IMR-90 (cell line): Measurements from ENCODE around the gene NKRF. TPM values are rescaled to one million over a fixed set of nuclear protein-coding genes. Genes with fewer than 3 reads are reported as not detected.

Source experiments
- ATAC-seq: fragments of 200-7000 bp; cut with Tn5 transposase; 2 replicates; pipeline ENCODE4 v1.9.1; 2020; ENCODE audit warnings: low read depth, mild to moderate bottlenecking, moderate library complexity
- BruUV-seq: library from RNA; stranded (reverse); fragments of 400-500 nt; replicated peaks from 2 replicates; lab custom pipeline; 2021; lab: Mats Ljungman, UMichigan
- CTCF ChIA-PET: fragments of 300-600 bp; formaldehyde crosslinking; extraction: SDS; loops from one replicate; lab custom pipeline; 2021; ENCODE audit warnings: antibody characterized with exemption; lab: Yijun Ruan, JAX
- POLR2A ChIA-PET: fragments of 300-600 bp; sonication (Branson Sonifier 250); formaldehyde crosslinking; loops from one replicate; lab custom pipeline; 2022; ENCODE audit warnings: antibody characterized with exemption; ENCODE audit not compliant: unreplicated experiment; lab: Charles Lee
- DNase-seq: peaks from one replicate; pipeline ENCODE4 v3.0.0; 2013
- H2AFZ ChIP-seq: replicated peaks from 2 replicates; pipeline ENCODE3; 2013; ENCODE audit warnings: low read length, mild to moderate bottlenecking; ENCODE audit not compliant: poor library complexity
- H2AK5ac ChIP-seq: 2 replicates; pipeline ENCODE4 v1.6.1; 2013; ENCODE audit warnings: low read depth, low read length, inconsistent platforms
- H2AK9ac ChIP-seq: replicated peaks from 2 replicates; pipeline ENCODE3; 2013; ENCODE audit warnings: mild to moderate bottlenecking, low read depth, low read length, moderate library complexity; ENCODE audit not compliant: poor library complexity
- H2BK120ac ChIP-seq: 2 replicates; pipeline ENCODE4 v1.6.1; 2013; ENCODE audit warnings: low read depth, low read length, inconsistent platforms
- H2BK15ac ChIP-seq: 3 replicates; pipeline ENCODE4 v1.6.1; 2013; ENCODE audit warnings: low read depth, low read length, inconsistent platforms
- H2BK20ac ChIP-seq: 2 replicates; pipeline ENCODE4 v1.6.1; 2013; ENCODE audit warnings: low read depth, mild to moderate bottlenecking, inconsistent platforms, low read length, moderate library complexity
- H2BK5ac ChIP-seq: 2 replicates; pipeline ENCODE4 v1.6.1; 2013; ENCODE audit warnings: mild to moderate bottlenecking, low read depth, low read length, inconsistent platforms; ENCODE audit not compliant: poor library complexity, severe bottlenecking
- H3K14ac ChIP-seq: replicated peaks from 2 replicates; pipeline ENCODE4 v1.6.1; 2013; ENCODE audit warnings: low read depth, low read length, inconsistent platforms
- H3K18ac ChIP-seq: 2 replicates; pipeline ENCODE4 v1.6.1; 2013; ENCODE audit warnings: low read depth, low read length, control low read depth
- H3K23ac ChIP-seq: 2 replicates; pipeline ENCODE4 v1.6.1; 2013; ENCODE audit warnings: low read depth, low read length, inconsistent platforms
- H3K27ac ChIP-seq: 2 replicates; pipeline ENCODE4 v1.5.1; 2013; ENCODE audit warnings: mild to moderate bottlenecking, control low read depth, low read length; ENCODE audit not compliant: insufficient read depth
- H3K27me3 ChIP-seq: 2 replicates; pipeline ENCODE4 v1.6.1; 2013; ENCODE audit warnings: low read length; ENCODE audit not compliant: control insufficient read depth, insufficient read depth
- H3K36me3 ChIP-seq: 2 replicates; pipeline ENCODE4 v1.6.1; 2013; ENCODE audit warnings: low read length, mixed read lengths; ENCODE audit not compliant: control insufficient read depth, insufficient read depth
- H3K4ac ChIP-seq: 2 replicates; pipeline ENCODE4 v1.6.1; 2013; ENCODE audit warnings: low read depth, low read length, inconsistent platforms
- H3K4me1 ChIP-seq: 2 replicates; pipeline ENCODE4 v1.6.1; 2013; ENCODE audit warnings: low read length, mixed read lengths; ENCODE audit not compliant: control insufficient read depth, insufficient read depth
- H3K4me2 ChIP-seq: 2 replicates; pipeline ENCODE4 v1.6.1; 2013; ENCODE audit warnings: low read depth, mild to moderate bottlenecking, control low read depth, low read length, moderate library complexity
- H3K4me3 ChIP-seq: 2 replicates; pipeline ENCODE4 v1.5.1; 2013; ENCODE audit warnings: low read depth, mild to moderate bottlenecking, control low read depth, low read length, moderate library complexity; ENCODE audit not compliant: insufficient read depth
- H3K56ac ChIP-seq: 2 replicates; pipeline ENCODE4 v1.6.1; 2013; ENCODE audit warnings: low read length, inconsistent platforms; ENCODE audit not compliant: insufficient read depth; ENCODE audit errors: extremely low read depth
- H3K79me1 ChIP-seq, 2 experiments: 2 replicates each; pipeline ENCODE4 v1.6.1; 2013; ENCODE audit warnings: low read length in 2 of 2, inconsistent platforms in 1 of 2, low read depth in 1 of 2
- H3K9ac ChIP-seq: 2 replicates; pipeline ENCODE4 v1.6.1; 2013; ENCODE audit warnings: low read depth, low read length, control low read depth
- H3K9me1 ChIP-seq: 2 replicates; pipeline ENCODE4 v1.6.1; 2013; ENCODE audit warnings: low read length, inconsistent platforms; ENCODE audit not compliant: insufficient read depth
- H3K9me3 ChIP-seq: 2 replicates; pipeline ENCODE4 v1.6.1; 2013; ENCODE audit warnings: low read length; ENCODE audit not compliant: control insufficient read depth, insufficient read depth
- H4K20me1 ChIP-seq: 2 replicates; pipeline ENCODE4 v1.6.1; 2013; ENCODE audit warnings: low read length, inconsistent platforms; ENCODE audit not compliant: insufficient read depth
- H4K5ac ChIP-seq: 2 replicates; pipeline ENCODE4 v1.6.1; 2013; ENCODE audit warnings: mild to moderate bottlenecking, low read depth, low read length, control low read depth
- H4K8ac ChIP-seq, 2 experiments: 2 replicates each; pipeline ENCODE4 v1.6.1; 2013; ENCODE audit warnings: low read depth in 2 of 2, low read length in 2 of 2, control low read depth in 1 of 2, inconsistent platforms in 1 of 2
- H4K91ac ChIP-seq: 2 replicates; pipeline ENCODE4 v1.6.1; 2013; ENCODE audit warnings: low read depth, low read length, inconsistent platforms; ENCODE audit not compliant: insufficient read depth
- BHLHE40 ChIP-seq: fragments of 150-350 bp; IDR thresholded peaks from 2 replicates; pipeline ENCODE4 v1.6.1; 2016; ENCODE audit warnings: mild to moderate bottlenecking, low read depth, low read length
- CEBPB ChIP-seq: IDR thresholded peaks from 2 replicates; pipeline ENCODE4 v1.6.1; 2012; ENCODE audit warnings: low read depth, low read length, improper control_type of control experiment
- CHD1 ChIP-seq: IDR thresholded peaks from 2 replicates; pipeline ENCODE4 v1.6.1; 2012; ENCODE audit warnings: low read depth, low read length, improper control_type of control experiment
- FOS ChIP-seq: fragments of 150-350 bp; IDR thresholded peaks from 2 replicates; pipeline ENCODE4 v1.6.1; 2016; ENCODE audit warnings: low read depth, low read length
- MAFK ChIP-seq: IDR thresholded peaks from 2 replicates; pipeline ENCODE4 v1.6.1; 2012; ENCODE audit warnings: low read depth, low read length, improper control_type of control experiment
- MAZ ChIP-seq: IDR thresholded peaks from 2 replicates; pipeline ENCODE4 v1.6.1; 2012; ENCODE audit warnings: low read depth, mild to moderate bottlenecking, low read length, improper control_type of control experiment, moderate library complexity, borderline replicate concordance
- MXI1 ChIP-seq: IDR thresholded peaks from 2 replicates; pipeline ENCODE4 v1.6.1; 2012; ENCODE audit warnings: low read depth, mild to moderate bottlenecking, low read length, moderate library complexity, borderline replicate concordance
- NFE2L2 ChIP-seq: fragments of 150-350 bp; IDR thresholded peaks from 2 replicates; pipeline ENCODE4 v1.6.1; 2016; ENCODE audit warnings: low read depth, mild to moderate bottlenecking, low read length
- POLR2A ChIP-seq: IDR thresholded peaks from 2 replicates; pipeline ENCODE4 v1.6.1; 2012; ENCODE audit warnings: mild to moderate bottlenecking, low read depth, low read length
- RAD21 ChIP-seq: IDR thresholded peaks from 2 replicates; pipeline ENCODE4 v1.6.1; 2012; ENCODE audit warnings: low read length, improper control_type of control experiment
- RCOR1 ChIP-seq: IDR thresholded peaks from 2 replicates; pipeline ENCODE4 v1.6.1; 2012; ENCODE audit warnings: mild to moderate bottlenecking, low read length, improper control_type of control experiment; ENCODE audit not compliant: insufficient replicate concordance
- RFX5 ChIP-seq: IDR thresholded peaks from 2 replicates; pipeline ENCODE4 v1.8.0; 2012; ENCODE audit warnings: low read depth, mild to moderate bottlenecking, low read length, moderate library complexity
- SMC3 ChIP-seq: fragments of 150-350 bp; IDR thresholded peaks from 2 replicates; pipeline ENCODE4 v1.6.1; 2016; ENCODE audit warnings: low read depth, mild to moderate bottlenecking, antibody characterized with exemption, low read length, moderate library complexity
- WGBS, 2 experiments: methylation state at CpG; one replicate each; pipeline versions ENCODE4 v1.1.5 to v1.1.7; 2013; ENCODE audit warnings: missing lambda C conversion rate in 2 of 2; ENCODE audit not compliant: insufficient read length in 1 of 2; ENCODE audit errors: extremely low coverage in 2 of 2; 5-methylcytosine and 5-hydroxymethylcytosine counted together
- dilution Hi-C: fragments of 300-500 bp; cut with HindIII; formaldehyde crosslinking; loops from one replicate; pipeline ENCODE4 v1.14.3; 2018; ENCODE audit warnings: low sequenced_read_pairs; ENCODE audit not compliant: unreplicated experiment
- in situ Hi-C: fragments of 300-500 bp; cut with MboI; formaldehyde crosslinking; loops from 3 replicates; pipeline ENCODE4 v1.14.3; 2019; ENCODE audit warnings: low sequenced_read_pairs, inconsistent platforms, mixed read lengths
- intact Hi-C: fragments of 100-400 bp; cut with micrococcal nuclease; formaldehyde crosslinking; loops from 2 replicates; pipeline ENCODE4 v1.10.0; 2022
- polyA plus RNA-seq, 3 experiments: library from polyadenylated mRNA; depleted of rRNA; stranded (reverse); fragments of >200 nt; gene quantifications; 2 replicates each; pipeline ENCODE4 v1.2.3, GENCODE V29; 2012; ENCODE audit warnings: low replicate concordance in 1 of 3
- total RNA-seq: library from RNA; depleted of rRNA; stranded (reverse); fragments of >200 nt; gene quantifications from 2 replicates; pipeline ENCODE4 v1.2.3, GENCODE V29; 2012
- TF ChIP-seq, protein P1 (sequence below): fragments of 150-350 bp; IDR thresholded peaks from 2 replicates; pipeline ENCODE4 v1.6.1; 2016; ENCODE audit warnings: low read depth, mild to moderate bottlenecking, low read length, moderate library complexity, borderline replicate concordance
- TF ChIP-seq, protein P2 (sequence below): fragments of 150-350 bp; IDR thresholded peaks from 2 replicates; pipeline ENCODE4 v1.6.1; 2017; ENCODE audit warnings: mild to moderate bottlenecking, antibody characterized with exemption, low read length, low read depth
- TF ChIP-seq, protein P3 (sequence below): conservative IDR thresholded peaks from 2 replicates; pipeline ENCODE4 v1.5.1; 2012; ENCODE audit warnings: mild to moderate bottlenecking, low read depth, low read length, improper control_type of control experiment

Gene NKRF
- total and polyA plus RNA-seq, 2 of the 4 experiments (the other 2 are of a cell fraction): 2.2 to 4.1 TPM

DNA sequence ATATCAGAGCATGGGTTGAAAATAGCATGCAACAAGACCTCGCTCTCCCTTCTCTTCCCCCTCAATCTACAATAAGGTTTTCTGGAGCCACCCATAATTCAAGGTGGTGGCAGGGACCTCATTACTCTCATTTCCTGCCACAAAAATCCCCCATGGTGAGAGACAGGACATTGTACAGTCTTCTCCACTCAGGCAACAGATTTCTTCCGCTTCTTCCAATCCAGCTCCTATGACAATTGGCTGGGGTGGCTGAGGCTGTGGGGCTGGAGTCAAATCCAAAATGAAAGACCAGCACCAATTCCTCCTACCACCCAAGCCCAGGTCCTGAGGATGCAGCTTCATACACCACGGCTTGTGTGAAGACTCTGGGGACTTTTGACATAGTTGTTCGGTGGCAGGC is 40.3 kb upstream of the NKRF start:
- no peaks in the 10 kb centered on the region for H3K9me1 ChIP-seq
- dilution Hi-C loops: no loop called here
- H4K5ac ChIP-seq: no peak overlapping the region
- H4K8ac ChIP-seq: no peak overlapping the region
- no peaks in the 10 kb centered on the region for H4K20me1 ChIP-seq
- in situ Hi-C loops: no loop called here
- ChIA-PET POLR2A (no interaction called here), CTCF (no interaction called here)
- H3K4me1 ChIP-seq: no peaks in the 10 kb centered on the region
- H3K79me1 ChIP-seq: no peaks in the 10 kb centered on the region
- intact Hi-C loops: no loop called here
- no peak overlapping the region for H3K23ac ChIP-seq
- DNase-seq (no peak), ATAC-seq (no peak)
- no TSS peak for BruUV-seq
- H2BK120ac ChIP-seq: no peak overlapping the region
- H3K56ac ChIP-seq: no peak overlapping the region
- no peak overlapping the region for H2BK20ac ChIP-seq
- H3K18ac ChIP-seq: no peak overlapping the region
- H3K27ac ChIP-seq: no peak overlapping the region
- no peak overlapping the region for H2AFZ ChIP-seq
- H3K4me3 ChIP-seq: no peak overlapping the region
- no peak overlapping the region for H3K4ac ChIP-seq
- H3K14ac ChIP-seq: no peak overlapping the region
- no peak overlapping the region for H2AK5ac ChIP-seq
- H2AK9ac ChIP-seq: no peak overlapping the region
- no peak overlapping the region for H3K9ac ChIP-seq
- no peaks in the 10 kb centered on the region for H3K27me3 ChIP-seq
- WGBS, 2 experiments: no CpG with 5 or more reads among the region's 4 CpGs
- H3K36me3 ChIP-seq: peaks cover 4% of the 10 kb centered on the region; the same call in 1 of the 2 replicates
- H4K91ac ChIP-seq: no peak overlapping the region
- H2BK15ac ChIP-seq: no peak overlapping the region
- TF ChIP-seq, protein P1, sequence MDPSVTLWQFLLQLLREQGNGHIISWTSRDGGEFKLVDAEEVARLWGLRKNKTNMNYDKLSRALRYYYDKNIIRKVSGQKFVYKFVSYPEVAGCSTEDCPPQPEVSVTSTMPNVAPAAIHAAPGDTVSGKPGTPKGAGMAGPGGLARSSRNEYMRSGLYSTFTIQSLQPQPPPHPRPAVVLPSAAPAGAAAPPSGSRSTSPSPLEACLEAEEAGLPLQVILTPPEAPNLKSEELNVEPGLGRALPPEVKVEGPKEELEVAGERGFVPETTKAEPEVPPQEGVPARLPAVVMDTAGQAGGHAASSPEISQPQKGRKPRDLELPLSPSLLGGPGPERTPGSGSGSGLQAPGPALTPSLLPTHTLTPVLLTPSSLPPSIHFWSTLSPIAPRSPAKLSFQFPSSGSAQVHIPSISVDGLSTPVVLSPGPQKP: no peak
- TF ChIP-seq SMC3 (no peak), FOS (no peak), POLR2A (no peak), MAZ (no peak), MAFK (no peak), CHD1 (no peak), CEBPB (no peak), RAD21 (no peak), BHLHE40 (no peak), NFE2L2 (no peak), RCOR1 (no peak), RFX5 (no peak), MXI1 (no peak)
- TF ChIP-seq, protein P2, sequence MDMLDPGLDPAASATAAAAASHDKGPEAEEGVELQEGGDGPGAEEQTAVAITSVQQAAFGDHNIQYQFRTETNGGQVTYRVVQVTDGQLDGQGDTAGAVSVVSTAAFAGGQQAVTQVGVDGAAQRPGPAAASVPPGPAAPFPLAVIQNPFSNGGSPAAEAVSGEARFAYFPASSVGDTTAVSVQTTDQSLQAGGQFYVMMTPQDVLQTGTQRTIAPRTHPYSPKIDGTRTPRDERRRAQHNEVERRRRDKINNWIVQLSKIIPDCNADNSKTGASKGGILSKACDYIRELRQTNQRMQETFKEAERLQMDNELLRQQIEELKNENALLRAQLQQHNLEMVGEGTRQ: no peak
- TF ChIP-seq, protein P3, sequence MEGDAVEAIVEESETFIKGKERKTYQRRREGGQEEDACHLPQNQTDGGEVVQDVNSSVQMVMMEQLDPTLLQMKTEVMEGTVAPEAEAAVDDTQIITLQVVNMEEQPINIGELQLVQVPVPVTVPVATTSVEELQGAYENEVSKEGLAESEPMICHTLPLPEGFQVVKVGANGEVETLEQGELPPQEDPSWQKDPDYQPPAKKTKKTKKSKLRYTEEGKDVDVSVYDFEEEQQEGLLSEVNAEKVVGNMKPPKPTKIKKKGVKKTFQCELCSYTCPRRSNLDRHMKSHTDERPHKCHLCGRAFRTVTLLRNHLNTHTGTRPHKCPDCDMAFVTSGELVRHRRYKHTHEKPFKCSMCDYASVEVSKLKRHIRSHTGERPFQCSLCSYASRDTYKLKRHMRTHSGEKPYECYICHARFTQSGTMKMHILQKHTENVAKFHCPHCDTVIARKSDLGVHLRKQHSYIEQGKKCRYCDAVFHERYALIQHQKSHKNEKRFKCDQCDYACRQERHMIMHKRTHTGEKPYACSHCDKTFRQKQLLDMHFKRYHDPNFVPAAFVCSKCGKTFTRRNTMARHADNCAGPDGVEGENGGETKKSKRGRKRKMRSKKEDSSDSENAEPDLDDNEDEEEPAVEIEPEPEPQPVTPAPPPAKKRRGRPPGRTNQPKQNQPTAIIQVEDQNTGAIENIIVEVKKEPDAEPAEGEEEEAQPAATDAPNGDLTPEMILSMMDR: no peak
- H3K4me2 ChIP-seq: no peak overlapping the region
- H3K9me3 ChIP-seq: no peaks in the 10 kb centered on the region
- H2BK5ac ChIP-seq: no peak overlapping the region
